Peyer's patch (tissue), 4 donors: ENCODE measurements around the gene TOMM20.

Source experiments
- CTCF ChIP-seq, 6 experiments: fragments of 450-650 bp in 4 of 6; fragments of 200-600 bp in 2 of 6; sonication (generic) in 1 of 6; IDR thresholded peaks; one replicate each; pipeline ENCODE4 v1.5.1; 2017 to 2019; ENCODE audit warnings: antibody characterized with exemption in 6 of 6, mild to moderate bottlenecking in 3 of 6, moderate library complexity in 1 of 6
- POLR2A ChIP-seq, 2 donors: fragments of 450-650 bp; IDR thresholded peaks; one replicate each; pipeline ENCODE4 v1.5.1; 2017; ENCODE audit warnings: antibody characterized with exemption in 2 of 2, mild to moderate bottlenecking in 2 of 2, moderate library complexity in 2 of 2

- TF ChIP-seq CTCF (IDR thresholded peaks at IDR 0.05) (no peak), POLR2A (IDR thresholded peaks at IDR 0.05) (no peak)
Observed at GRCh38 chr1:235077571-235078479, 50.8 kb downstream of the TOMM20 start.
